Naive thymus-derived CD8-positive, alpha-beta T cell (primary cell): ENCODE results near the gene INPP5A. TPM values are rescaled to one million over a fixed set of nuclear protein-coding genes. Genes with fewer than 3 reads are reported as not detected.

Experiments used
- ATAC-seq, 2 donors: fragments of 150-1000 bp; cut with Tn5 transposase in 1 of 2; sonication (Bioruptor Pico), chemical (Tn5 transposase) in 1 of 2; 1 replicate in 1 of 2; 2 replicates in 1 of 2; pipeline ENCODE4 v1.10.0; 2021; ENCODE audit warnings: mild to moderate bottlenecking in 2 of 2, moderate library complexity in 2 of 2
- POLR2A ChIA-PET: fragments of 350-600 bp; sonication (Branson Sonifier 250); formaldehyde crosslinking; loops from one replicate; lab custom pipeline; 2021; ENCODE audit warnings: antibody characterized with exemption; lab: Charles Lee
- DNase-seq, 10 donors: peaks; one replicate each; pipeline versions ENCODE4 v3.0.0 to v3.0.0-alpha.2; 2020 to 2022
- H3K27ac Mint-ChIP-seq, 10 donors: one replicate each; pipeline ENCODE4 v1.8.0; 2020 to 2022; ENCODE audit warnings: mild to moderate bottlenecking in 10 of 10, mixed read lengths in 10 of 10, moderate library complexity in 4 of 10, inconsistent platforms in 1 of 10
- H3K27me3 Mint-ChIP-seq, 5 donors: one replicate each; pipeline ENCODE4 v1.8.0; 2021 to 2022; ENCODE audit warnings: mixed read lengths in 5 of 5
- H3K36me3 Mint-ChIP-seq, 3 donors: one replicate each; pipeline ENCODE4 v1.8.0; 2020 to 2022; ENCODE audit warnings: mixed read lengths in 3 of 3, mild to moderate bottlenecking in 2 of 3, inconsistent platforms in 1 of 3
- H3K4me1 Mint-ChIP-seq, 4 donors: one replicate each; pipeline ENCODE4 v1.8.0; 2021 to 2022; ENCODE audit warnings: mixed read lengths in 4 of 4
- H3K4me3 Mint-ChIP-seq, 10 donors: one replicate each; pipeline ENCODE4 v1.8.0; 2020 to 2022; ENCODE audit warnings: mild to moderate bottlenecking in 10 of 10, mixed read lengths in 10 of 10, moderate library complexity in 6 of 10, inconsistent platforms in 1 of 10
- H3K9me3 Mint-ChIP-seq, 9 donors: one replicate each; pipeline ENCODE4 v1.8.0; 2020 to 2022; ENCODE audit warnings: mixed read lengths in 9 of 9, mild to moderate bottlenecking in 3 of 9, inconsistent platforms in 1 of 9, moderate library complexity in 1 of 9
- polyA plus RNA-seq, 3 donors: library from polyadenylated mRNA; unstranded; fragments of 300-500 nt; fragmentation: Illumina TruSeq; gene quantifications; one replicate each; pipeline ENCODE4 v1.2.3, GENCODE V29; 2021
- total RNA-seq, 8 experiments: library from RNA in 2 of 8; stranded (reverse) in 2 of 8; gene quantifications; one replicate each; pipeline ENCODE4 v1.2.3 and lab custom pipeline; 2021 to 2026

Gene INPP5A
- total and polyA plus RNA-seq, 5 experiments from 2014 or later, result 0.51 to 33.7 (median 3.9) TPM

DNA sequence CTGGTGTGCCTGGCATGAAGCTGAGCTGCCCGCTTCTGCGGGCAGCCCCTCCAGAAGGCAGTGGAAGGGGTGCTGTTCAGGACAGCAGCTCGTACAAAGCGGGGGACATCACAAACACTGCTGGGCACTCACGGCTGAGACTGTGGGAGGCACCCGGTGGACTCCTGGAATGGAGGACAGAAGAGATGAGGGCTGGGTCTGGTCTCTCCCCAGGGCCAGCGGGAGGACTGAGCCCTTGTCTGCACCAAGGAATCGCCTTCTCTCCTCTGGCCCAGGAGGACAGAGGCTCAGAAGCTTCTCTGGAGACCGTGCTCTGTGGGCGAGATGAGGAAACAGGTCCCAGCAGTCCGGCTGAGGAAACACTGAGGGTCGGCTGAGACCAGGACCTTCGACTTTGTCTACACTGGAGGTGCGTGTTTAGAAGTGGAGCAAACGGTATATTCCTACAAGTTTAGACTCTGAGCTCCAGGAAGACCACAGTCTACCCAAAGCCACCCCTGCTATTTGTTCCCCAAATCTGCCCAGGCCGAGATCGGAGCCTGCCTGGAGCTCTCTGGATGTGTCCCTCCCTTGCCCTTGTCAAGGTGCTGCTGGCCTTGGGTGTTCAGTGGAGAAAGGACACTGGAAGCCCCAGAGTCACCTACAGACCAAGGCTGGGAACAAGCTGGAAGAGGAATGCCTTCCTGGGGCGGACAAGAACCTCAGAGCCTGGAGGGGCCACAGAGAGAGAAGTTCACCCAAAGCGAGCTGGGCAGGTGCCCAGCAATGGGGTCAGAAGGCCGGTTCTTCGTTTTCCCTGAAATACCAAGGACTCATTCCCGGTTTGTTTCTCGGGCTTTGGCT, 12.9 kb upstream of the INPP5A start:
- POLR2A ChIA-PET, result no interaction called here
- Mint-ChIP-seq H3K9me3 (peaks cover 0 to 15% (median 3%) of the 10 kb centered on the region in 9 donors), H3K27me3 (peaks cover 2 to 19% (median 12%) of the 10 kb centered on the region in 5 donors), H3K27ac (peak overlapping the region in 1 of 10 donors; percentile 29), H3K4me1 (no peaks in the 10 kb centered on the region), H3K36me3 (peaks cover 0 to 11% (median 0%) of the 10 kb centered on the region in 3 donors), H3K4me3 (no peak overlapping the region)
- ATAC-seq (no peak), DNase-seq (peak in 1 of 10 donors; percentile 52)

- Mint-ChIP-seq H3K27ac (no peak overlapping the region), H3K4me1 (no peaks in the 10 kb centered on the region), H3K9me3 (peaks cover 0 to 35% (median 15%) of the 10 kb centered on the region in 9 donors), H3K36me3 (peaks cover 0 to 17% (median 7%) of the 10 kb centered on the region in 3 donors), H3K4me3 (no peak overlapping the region), H3K27me3 (peaks cover 2 to 24% (median 18%) of the 10 kb centered on the region in 5 donors)
- ATAC-seq (no peak), DNase-seq (no peak)
- POLR2A ChIA-PET, result interaction anchor here (0.6 kb wide), 1 partner anchor 10 kb away, joined by 4 read pairs; no protein-coding TSS in a partner anchor
Observed at GRCh38 chr10:132526676-132527075, 10.9 kb upstream of the INPP5A start.

GRCh38 chr10:132527339-132528063, 10.1 kb upstream of the INPP5A start:
- H3K9me3 Mint-ChIP-seq, result peaks cover 0 to 42% (median 18%) of the 10 kb centered on the region in 9 donors
- DNase-seq (peak in 1 of 10 donors; percentile 30), ATAC-seq (no peak)
- H3K27ac Mint-ChIP-seq, result no peak overlapping the region
- H3K4me3 Mint-ChIP-seq, result no peak overlapping the region
- POLR2A ChIA-PET, result no interaction called here
- no peaks in the 10 kb centered on the region for H3K4me1 Mint-ChIP-seq
- H3K27me3 Mint-ChIP-seq, result peaks cover 2 to 24% (median 16%) of the 10 kb centered on the region in 5 donors
- H3K36me3 Mint-ChIP-seq, result peaks cover 0 to 17% (median 14%) of the 10 kb centered on the region in 3 donors

GRCh38 chr10:132528064-132528691, 9.4 kb upstream of the INPP5A start:
- Mint-ChIP-seq H3K9me3 (peaks cover 0 to 42% (median 18%) of the 10 kb centered on the region in 9 donors), H3K27me3 (peaks cover 2 to 24% (median 16%) of the 10 kb centered on the region in 5 donors), H3K36me3 (peaks cover 0 to 17% (median 14%) of the 10 kb centered on the region in 3 donors), H3K4me1 (no peaks in the 10 kb centered on the region), H3K4me3 (no peak overlapping the region), H3K27ac (no peak overlapping the region)
- ATAC-seq (no peak), DNase-seq (peak in 1 of 10 donors; percentile 30)
- POLR2A ChIA-PET, result no interaction called here

DNA sequence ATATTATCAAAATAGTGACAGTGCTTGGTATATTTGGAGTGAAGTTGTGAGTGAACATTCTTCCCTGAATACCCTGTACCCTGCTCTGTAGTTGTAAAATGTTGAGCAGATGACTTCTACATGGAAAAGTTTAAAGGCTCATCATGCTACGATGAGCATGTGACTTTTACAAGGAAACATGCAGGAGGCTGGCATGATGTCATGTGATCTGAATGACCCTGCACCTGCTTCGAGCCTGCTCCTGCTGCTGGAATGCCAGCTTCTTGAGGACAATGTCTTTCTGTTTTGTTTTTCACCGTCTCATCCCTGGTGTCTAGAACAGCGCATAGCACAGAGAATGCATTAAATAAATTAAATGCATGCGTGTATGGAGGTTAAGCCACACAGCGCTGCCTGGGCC, 5.4 kb upstream of the INPP5A start:
- Mint-ChIP-seq H3K4me3 (no peak overlapping the region), H3K27ac (no peak overlapping the region), H3K4me1 (peaks cover 7 to 17% (median 12%) of the 10 kb centered on the region in 4 donors), H3K9me3 (peaks cover 0 to 42% (median 18%) of the 10 kb centered on the region in 9 donors), H3K36me3 (peaks cover 0 to 14% (median 11%) of the 10 kb centered on the region in 3 donors), H3K27me3 (peaks cover 0 to 12% (median 4%) of the 10 kb centered on the region in 5 donors)
- no peak for ATAC-seq
- POLR2A ChIA-PET, result interaction anchor here (1.0 kb wide), 1 partner anchor 9 kb away, joined by 3 read pairs; no protein-coding TSS in a partner anchor
- peak in 1 of 10 donors; percentile 18 for DNase-seq

DNA sequence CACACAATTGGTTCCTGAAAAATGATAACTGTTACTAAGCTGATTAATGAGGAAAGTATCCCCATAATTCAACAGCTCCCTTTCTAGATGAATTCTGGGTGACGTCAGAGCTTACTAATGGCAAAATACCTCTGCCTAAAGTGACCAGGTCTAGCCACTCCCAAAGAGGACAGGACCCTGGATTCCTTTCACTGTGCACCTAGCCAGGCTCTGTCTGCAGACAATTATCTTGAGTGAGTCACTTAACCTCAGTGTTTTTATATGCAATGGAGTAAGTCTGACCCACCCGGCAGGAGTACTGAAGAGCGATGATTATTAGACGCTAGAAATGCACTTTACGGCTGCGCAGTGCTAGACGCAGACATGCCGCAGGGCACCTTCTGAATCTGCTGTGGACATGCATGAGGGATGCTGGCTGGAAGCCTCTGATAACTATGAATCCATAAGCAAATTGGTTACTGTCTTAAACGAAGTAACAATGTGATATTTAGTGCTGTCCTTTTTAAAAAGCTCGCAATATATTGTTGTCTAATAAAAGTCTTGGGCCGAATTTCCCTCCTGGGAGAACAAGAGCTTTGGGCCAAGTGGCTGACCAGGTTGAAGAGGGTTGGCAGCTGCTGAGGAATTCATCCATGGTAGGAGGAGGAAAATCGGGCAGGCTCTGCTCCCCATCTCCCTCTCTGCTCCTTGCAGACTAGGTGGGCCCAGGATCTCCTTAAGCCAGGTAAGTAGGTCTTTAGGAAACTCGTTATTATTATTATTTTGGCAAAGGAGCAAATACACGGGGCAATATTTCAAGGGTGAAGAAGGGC, 4.6 kb upstream of the INPP5A start:
- Mint-ChIP-seq H3K36me3 (peaks cover 0 to 14% (median 11%) of the 10 kb centered on the region in 3 donors), H3K4me1 (peaks cover 7 to 17% (median 12%) of the 10 kb centered on the region in 4 donors), H3K9me3 (peaks cover 0 to 39% (median 18%) of the 10 kb centered on the region in 9 donors), H3K27ac (no peak overlapping the region), H3K27me3 (peaks cover 0 to 12% (median 4%) of the 10 kb centered on the region in 5 donors), H3K4me3 (no peak overlapping the region)
- POLR2A ChIA-PET, result interaction anchor here (1.0 kb wide), 1 partner anchor 8 kb away, joined by 3 read pairs; no protein-coding TSS in a partner anchor
- DNase-seq (no peak), ATAC-seq (no peak)

DNA sequence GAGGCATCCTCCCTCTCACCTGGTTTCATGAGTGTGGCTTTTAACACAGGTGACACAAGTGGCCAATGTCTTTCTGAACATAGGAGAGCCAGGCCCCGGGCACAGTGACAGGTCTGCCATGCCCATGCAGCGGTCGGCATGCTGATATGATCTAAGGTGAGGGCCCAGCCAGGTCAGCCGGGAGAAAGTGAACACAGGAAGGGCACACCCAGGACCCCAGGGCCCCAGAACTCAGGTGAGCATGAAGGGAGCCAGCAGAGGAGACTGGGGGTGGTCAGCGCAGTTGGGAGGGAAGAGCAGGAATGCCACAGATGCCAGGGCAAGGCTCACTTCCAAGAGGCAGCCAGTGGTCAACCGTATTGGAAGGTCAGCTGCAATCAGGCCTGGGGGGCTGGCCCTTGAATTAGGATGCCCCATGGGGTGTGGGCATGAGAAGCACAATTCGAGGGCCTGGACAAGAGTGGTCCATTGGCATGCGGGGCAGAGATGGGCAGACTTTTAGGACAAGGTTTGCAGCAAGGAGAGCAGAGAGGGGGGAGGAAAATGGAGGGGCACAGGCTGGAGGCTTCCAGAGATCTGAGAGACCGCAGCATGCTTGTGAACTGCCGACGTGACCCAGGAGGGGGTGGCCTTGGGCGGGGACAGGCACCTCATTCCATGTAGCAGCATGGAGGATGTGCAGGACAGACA, 3.9 kb upstream of the INPP5A start:
- Mint-ChIP-seq H3K27ac (peak overlapping the region in 2 of 10 donors; percentile 68 to 77), H3K36me3 (peaks cover 0 to 14% (median 8%) of the 10 kb centered on the region in 3 donors), H3K27me3 (peaks cover 0 to 11% (median 2%) of the 10 kb centered on the region in 5 donors), H3K4me3 (no peak overlapping the region), H3K4me1 (peaks cover 11 to 22% (median 17%) of the 10 kb centered on the region in 4 donors), H3K9me3 (peaks cover 0 to 32% (median 18%) of the 10 kb centered on the region in 9 donors)
- DNase-seq, result peak in 1 of 10 donors; percentile 60
- POLR2A ChIA-PET, result no interaction called here
- ATAC-seq, result no peak

GRCh38 chr10:132534391-132535064, 3.1 kb upstream of the INPP5A start:
- POLR2A ChIA-PET, result no interaction called here
- Mint-ChIP-seq H3K27me3 (peaks cover 0 to 8% (median 1%) of the 10 kb centered on the region in 5 donors), H3K36me3 (peaks cover 0 to 14% (median 7%) of the 10 kb centered on the region in 3 donors), H3K9me3 (peaks cover 0 to 29% (median 17%) of the 10 kb centered on the region in 9 donors), H3K27ac (peak overlapping the region in 3 of 10 donors; percentile 35 to 87 (median 68)), H3K4me1 (peaks cover 15 to 28% (median 24%) of the 10 kb centered on the region in 4 donors), H3K4me3 (peak overlapping the region in 4 of 10 donors; percentile 46 to 84 (median 61))
- no peak for ATAC-seq
- DNase-seq, result peak in 1 of 10 donors; percentile 42

GRCh38 chr10:132535065-132535651, 2.4 kb upstream of the INPP5A start:
- peaks cover 21 to 35% (median 31%) of the 10 kb centered on the region in 4 donors for H3K4me1 Mint-ChIP-seq
- H3K27me3 Mint-ChIP-seq, result peaks cover 0 to 4% (median 1%) of the 10 kb centered on the region in 5 donors
- POLR2A ChIA-PET, result no interaction called here
- H3K36me3 Mint-ChIP-seq, result peaks cover 0 to 14% (median 2%) of the 10 kb centered on the region in 3 donors
- DNase-seq (peak in 1 of 10 donors; percentile 63), ATAC-seq (no peak)
- H3K27ac Mint-ChIP-seq, result peak overlapping the region in 5 of 10 donors; percentile 16 to 66 (median 52)
- H3K9me3 Mint-ChIP-seq, result peaks cover 0 to 23% (median 11%) of the 10 kb centered on the region in 9 donors
- peak overlapping the region in 9 of 10 donors; percentile 9 to 84 (median 50) for H3K4me3 Mint-ChIP-seq
